Breast epithelium (tissue), 3 donors: ENCODE data around the gene EPDR1.

ENCODE experiments used
- CTCF ChIP-seq, 3 donors: fragments of 450-650 bp; IDR thresholded peaks; one replicate each; pipeline ENCODE4 v1.5.1; 2016 to 2017; ENCODE audit warnings: antibody characterized with exemption in 3 of 3, mild to moderate bottlenecking in 3 of 3, moderate library complexity in 3 of 3
- POLR2A ChIP-seq: fragments of 450-650 bp; IDR thresholded peaks from one replicate; pipeline ENCODE4 v1.6.1; 2016; ENCODE audit warnings: antibody characterized with exemption, mild to moderate bottlenecking, moderate library complexity

GRCh38 chr7:37999673-38000072, 79.2 kb downstream of the EPDR1 start:
- TF ChIP-seq POLR2A, result no peak
- no peak for TF ChIP-seq CTCF (IDR thresholded peaks at IDR 0.05)
